ENCODE measurements around the gene TFAP2E. TPM values are rescaled to one million over a fixed set of nuclear protein-coding genes. Genes with fewer than 3 reads are reported as not detected.

Gene TFAP2E
- polyA plus RNA-seq, 6 donors from 2014 or later: 0.16 to 0.62 (median 0.24) TPM; not detected in 2

GRCh38 chr1:35637401-35637809 is 64.3 kb downstream of the TFAP2E start:
- Mint-ChIP-seq H3K27ac (peak overlapping the region in 3 of 6 donors; percentile 69 to 76 (median 73)), H3K9me3 (no peaks in the 10 kb centered on the region), H3K36me3 (peaks cover 7 to 10% of the 10 kb centered on the region in 2 donors), H3K4me1 (peaks cover 16 to 37% (median 35%) of the 10 kb centered on the region in 3 donors), H3K4me3 (peak overlapping the region in 6 of 8 donors; percentile 28 to 78 (median 48)), H3K27me3 (no peaks in the 10 kb centered on the region)
- DNase-seq (peak; percentile 31), ATAC-seq (ENCODE audit: low read depth in 2 of 2) (no peak)

DNA sequence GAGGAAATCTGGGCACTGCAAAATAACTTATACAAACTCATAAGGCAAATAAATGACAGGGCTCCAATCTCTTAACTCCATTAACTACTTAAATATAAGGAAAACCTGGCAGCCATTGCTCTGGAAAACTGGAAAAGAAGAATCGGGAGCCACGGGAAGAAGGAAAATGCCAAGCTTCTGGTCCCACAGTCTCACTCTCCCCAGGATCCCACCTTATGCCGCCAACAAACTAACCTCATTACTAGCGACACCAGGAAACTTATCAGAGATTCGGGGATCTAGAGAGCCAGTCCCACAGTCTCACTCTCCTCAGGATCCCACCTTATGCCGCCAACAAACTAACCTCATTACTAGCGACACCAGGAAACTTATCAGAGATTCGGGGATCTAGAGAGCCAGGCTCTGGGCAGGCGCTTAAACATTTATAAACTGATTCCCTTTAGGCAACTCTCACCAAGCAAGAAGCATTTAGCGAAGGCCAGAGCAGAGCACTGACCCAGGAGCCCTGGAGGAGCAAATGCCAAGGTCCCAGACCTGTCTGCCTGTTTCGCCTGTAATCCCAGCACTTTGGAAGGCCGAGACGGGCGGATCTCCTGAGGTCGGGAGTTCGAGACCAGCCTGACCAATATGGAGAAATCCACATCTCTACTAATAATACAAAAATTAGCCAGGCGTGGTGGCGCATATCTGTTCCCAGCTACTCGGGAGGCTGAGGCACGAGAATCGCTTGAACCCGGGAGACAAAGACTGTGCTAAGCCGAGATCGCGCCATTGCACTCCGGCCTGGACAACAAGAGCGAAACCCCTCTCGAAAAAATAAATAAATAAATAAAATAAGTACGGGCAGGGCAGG is 67.5 kb downstream of the TFAP2E start:
- peaks cover 16 to 41% (median 35%) of the 10 kb centered on the region in 3 donors for H3K4me1 Mint-ChIP-seq
- H3K27ac Mint-ChIP-seq: peak overlapping the region; percentile 88 to 99 (median 98)
- H3K4me3 Mint-ChIP-seq: peak overlapping the region; percentile 97 to 100 (median 100)
- no peaks in the 10 kb centered on the region for H3K9me3 Mint-ChIP-seq
- peaks cover 6 to 15% (median 11%) of the 10 kb centered on the region in 3 donors for H3K27me3 Mint-ChIP-seq
- DNase-seq (no peak), ATAC-seq (ENCODE audit: low read depth in 2 of 2) (no peak)
- H3K36me3 Mint-ChIP-seq: peaks cover 6 to 7% of the 10 kb centered on the region in 2 donors

- peaks cover 16 to 41% (median 35%) of the 10 kb centered on the region in 3 donors for H3K4me1 Mint-ChIP-seq
- DNase-seq (peak; percentile 91), ATAC-seq (ENCODE audit: low read depth in 2 of 2) (peak; percentile 93 to 94)
These were observed 68.2 kb downstream of the TFAP2E start, which contains the start of gene PSMB2 for GRCh38 chr1:35641233-35641866. Gene PSMB2 (minus strand): TSS chr1:35641526. CDS start chr1:35641432, 94 bp downstream.

GRCh38 chr1:35642471-35642955 is 69.4 kb downstream of the TFAP2E start:
- Mint-ChIP-seq H3K9me3 (no peaks in the 10 kb centered on the region), H3K27me3 (peaks cover 19 to 26% (median 23%) of the 10 kb centered on the region in 3 donors), H3K36me3 (peaks cover 0 to 7% of the 10 kb centered on the region in 2 donors), H3K4me3 (peak overlapping the region; percentile 97 to 100 (median 100)), H3K27ac (peak overlapping the region in 3 of 6 donors; percentile 33 to 97 (median 37)), H3K4me1 (peaks cover 13 to 36% (median 31%) of the 10 kb centered on the region in 3 donors)
- no peak for DNase-seq
- ATAC-seq (ENCODE audit: low read depth in 2 of 2): no peak

More at GRCh38 chr1:35641233-35641866, 68.2 kb downstream of the TFAP2E start, which contains the start of gene PSMB2:
- Mint-ChIP-seq H3K36me3 (peaks cover 0 to 7% of the 10 kb centered on the region in 2 donors), H3K27ac (peak within 1 kb of the TSS; percentile 97 to 99 (median 98)), H3K4me3 (peak within 1 kb of the TSS; percentile 97 to 100 (median 100)), H3K27me3 (peaks cover 13 to 23% (median 18%) of the 10 kb centered on the region in 3 donors), H3K9me3 (no peaks in the 10 kb centered on the region)

- Mint-ChIP-seq H3K27me3 (peaks cover 20 to 29% (median 26%) of the 10 kb centered on the region in 3 donors), H3K27ac (peak overlapping the region in 1 of 6 donors; percentile 9), H3K9me3 (no peaks in the 10 kb centered on the region), H3K36me3 (peaks cover 0 to 7% of the 10 kb centered on the region in 2 donors), H3K4me3 (peak overlapping the region in 2 of 8 donors; percentile 47 to 80), H3K4me1 (peaks cover 8 to 24% (median 18%) of the 10 kb centered on the region in 3 donors)
- DNase-seq: no peak
- ATAC-seq (ENCODE audit: low read depth in 2 of 2): no peak
These were observed 71.1 kb downstream of the TFAP2E start for GRCh38 chr1:35644204-35644603.

Other genes with a start within 250 kb of the TFAP2E start
- 10 to 100 TPM; 17.1 to 29.0 (median 22.6) TPM for gene KIAA0319L, start 15.9 kb upstream of the TFAP2E start, polyA plus RNA-seq (ENCODE audit: low read depth in 6 of 6)
- 10 to 100 TPM in 1 of 6 donors, 1 to 10 TPM in 5; 4.8 to 13.0 (median 6.7) TPM for gene NCDN, start 15.5 kb upstream of the TFAP2E start, polyA plus RNA-seq (ENCODE audit: low read depth in 6 of 6)
- gene PSMB2, start 68.2 kb downstream of the TFAP2E start, polyA plus RNA-seq (ENCODE audit: low read depth in 6 of 6): 10 to 100 TPM; 59.7 to 69.0 (median 65.9) TPM
- gene C1orf216, start 145.6 kb downstream of the TFAP2E start, polyA plus RNA-seq (ENCODE audit: low read depth in 6 of 6): 1 to 10 TPM in 5 of 6 donors, under 1 TPM in 1; 0.73 to 3.9 (median 1.3) TPM
- under 1 TPM in 4 of 6 donors, not detected in 2; 0.08 to 0.20 (median 0.12) TPM for gene CLSPN, start 196.7 kb downstream of the TFAP2E start, polyA plus RNA-seq (ENCODE audit: low read depth in 6 of 6)
- gene AGO4, start 234.7 kb downstream of the TFAP2E start, polyA plus RNA-seq (ENCODE audit: low read depth in 6 of 6): 10 to 100 TPM in 2 of 6 donors, 1 to 10 TPM in 4; 6.9 to 13.2 (median 8.7) TPM

Measured in naive B cell (primary cell).